ENCODE results near the gene OLA1. TPM values are rescaled to one million over a fixed set of nuclear protein-coding genes. Genes with fewer than 3 reads are reported as not detected.

Gene OLA1
- total RNA-seq, 2 donors from 2014 or later: 127 to 181 TPM

DNA sequence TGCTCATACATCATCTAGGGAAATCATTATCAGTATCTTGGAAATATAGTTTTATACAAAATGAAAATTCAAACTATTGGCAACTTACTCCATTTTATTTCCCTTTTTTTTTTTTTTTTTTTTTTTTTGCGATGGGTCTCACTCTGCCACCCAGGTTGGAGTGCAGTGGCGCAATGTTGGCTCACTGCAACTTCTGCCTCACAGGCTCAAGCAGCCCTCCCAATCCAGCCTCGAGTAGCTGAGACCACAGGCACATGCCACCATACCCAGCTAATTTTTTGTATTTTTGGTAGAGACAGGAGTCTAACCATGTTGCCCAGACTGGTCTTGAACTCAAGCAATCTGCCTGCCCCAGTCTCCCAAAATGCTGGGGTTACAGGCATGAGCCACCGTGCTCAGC is 29.0 kb downstream of the OLA1 start:
- TF ChIP-seq, protein P1, sequence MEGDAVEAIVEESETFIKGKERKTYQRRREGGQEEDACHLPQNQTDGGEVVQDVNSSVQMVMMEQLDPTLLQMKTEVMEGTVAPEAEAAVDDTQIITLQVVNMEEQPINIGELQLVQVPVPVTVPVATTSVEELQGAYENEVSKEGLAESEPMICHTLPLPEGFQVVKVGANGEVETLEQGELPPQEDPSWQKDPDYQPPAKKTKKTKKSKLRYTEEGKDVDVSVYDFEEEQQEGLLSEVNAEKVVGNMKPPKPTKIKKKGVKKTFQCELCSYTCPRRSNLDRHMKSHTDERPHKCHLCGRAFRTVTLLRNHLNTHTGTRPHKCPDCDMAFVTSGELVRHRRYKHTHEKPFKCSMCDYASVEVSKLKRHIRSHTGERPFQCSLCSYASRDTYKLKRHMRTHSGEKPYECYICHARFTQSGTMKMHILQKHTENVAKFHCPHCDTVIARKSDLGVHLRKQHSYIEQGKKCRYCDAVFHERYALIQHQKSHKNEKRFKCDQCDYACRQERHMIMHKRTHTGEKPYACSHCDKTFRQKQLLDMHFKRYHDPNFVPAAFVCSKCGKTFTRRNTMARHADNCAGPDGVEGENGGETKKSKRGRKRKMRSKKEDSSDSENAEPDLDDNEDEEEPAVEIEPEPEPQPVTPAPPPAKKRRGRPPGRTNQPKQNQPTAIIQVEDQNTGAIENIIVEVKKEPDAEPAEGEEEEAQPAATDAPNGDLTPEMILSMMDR (conservative IDR thresholded peaks at IDR 0.05): no peak
- DNase-seq: no peak
- Mint-ChIP-seq H3K4me3 (no peak overlapping the region), H3K36me3 (ENCODE audit: low read depth) (no peaks in the 10 kb centered on the region), H3K9me3 (no peaks in the 10 kb centered on the region), H3K4me1 (peaks cover 5% of the 10 kb centered on the region), H3K27ac (no peak overlapping the region), H3K27me3 (ENCODE audit: insufficient read depth) (no peaks in the 10 kb centered on the region)
- Histone ChIP-seq H3K27ac (ENCODE audit: low read depth, low read length) (no peak overlapping the region), H3K9me3 (ENCODE audit: control insufficient read depth, low read length) (no peaks in the 10 kb centered on the region), H3K9ac (ENCODE audit: extremely low read depth, low read length, poor library complexity, severe bottlenecking) (no peak overlapping the region), H3K27me3 (ENCODE audit: control insufficient read depth, insufficient read depth, low read length, poor library complexity, severe bottlenecking) (no peaks in the 10 kb centered on the region), H3K4me1 (ENCODE audit: control insufficient read depth, insufficient read depth, low read length) (no peaks in the 10 kb centered on the region), H3K4me3 (ENCODE audit: low read length) (no peak overlapping the region), H3K36me3 (ENCODE audit: control insufficient read depth, insufficient read depth, low read length) (peaks cover 42% of the 10 kb centered on the region)
- 83 to 97% methylated on average over 1 to 4 of the region's 4 CpGs for WGBS, 2 experiments (ENCODE audit: insufficient coverage in 1 of 2, insufficient read length in 1 of 2)

DNA sequence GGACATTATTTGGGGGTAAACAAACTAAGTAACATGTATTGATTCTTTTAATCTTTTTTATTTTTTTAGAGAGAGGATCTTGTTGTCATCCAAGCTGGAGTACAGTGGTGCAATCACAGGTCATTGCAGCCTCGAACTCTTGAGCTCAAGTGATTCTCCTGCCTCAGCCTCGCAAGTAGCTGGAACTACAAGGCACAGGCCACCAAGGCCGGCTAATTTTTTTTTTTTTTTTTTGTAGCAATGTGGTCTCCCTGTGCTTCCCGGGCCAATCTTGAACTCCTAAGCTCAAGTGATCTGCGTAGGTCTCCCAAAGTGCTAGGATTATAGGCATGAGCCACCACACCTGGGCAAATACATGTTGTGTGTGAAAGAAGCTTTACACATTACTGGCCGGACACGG is 29.6 kb downstream of the OLA1 start:
- TF ChIP-seq, protein P1 (conservative IDR thresholded peaks at IDR 0.05): no peak
- Histone ChIP-seq H3K27me3 (ENCODE audit: control insufficient read depth, insufficient read depth, low read length, poor library complexity, severe bottlenecking) (no peaks in the 10 kb centered on the region), H3K4me1 (ENCODE audit: control insufficient read depth, insufficient read depth, low read length) (no peaks in the 10 kb centered on the region), H3K9ac (ENCODE audit: extremely low read depth, low read length, poor library complexity, severe bottlenecking) (no peak overlapping the region), H3K27ac (ENCODE audit: low read depth, low read length) (no peak overlapping the region), H3K36me3 (ENCODE audit: control insufficient read depth, insufficient read depth, low read length) (peaks cover 40% of the 10 kb centered on the region), H3K9me3 (ENCODE audit: control insufficient read depth, low read length) (no peaks in the 10 kb centered on the region), H3K4me3 (ENCODE audit: low read length) (no peak overlapping the region)
- DNase-seq: no peak
- WGBS, 2 experiments (ENCODE audit: insufficient coverage in 1 of 2, insufficient read length in 1 of 2): 93 to 94% methylated on average over 6 to 7 of the region's 7 CpGs
- H3K36me3 Mint-ChIP-seq (ENCODE audit: low read depth): no peaks in the 10 kb centered on the region
- H3K4me1 Mint-ChIP-seq: peaks cover 5% of the 10 kb centered on the region
- H3K4me3 Mint-ChIP-seq: no peak overlapping the region
- no peaks in the 10 kb centered on the region for H3K9me3 Mint-ChIP-seq
- no peaks in the 10 kb centered on the region for H3K27me3 Mint-ChIP-seq (ENCODE audit: insufficient read depth)
- H3K27ac Mint-ChIP-seq: no peak overlapping the region

DNA sequence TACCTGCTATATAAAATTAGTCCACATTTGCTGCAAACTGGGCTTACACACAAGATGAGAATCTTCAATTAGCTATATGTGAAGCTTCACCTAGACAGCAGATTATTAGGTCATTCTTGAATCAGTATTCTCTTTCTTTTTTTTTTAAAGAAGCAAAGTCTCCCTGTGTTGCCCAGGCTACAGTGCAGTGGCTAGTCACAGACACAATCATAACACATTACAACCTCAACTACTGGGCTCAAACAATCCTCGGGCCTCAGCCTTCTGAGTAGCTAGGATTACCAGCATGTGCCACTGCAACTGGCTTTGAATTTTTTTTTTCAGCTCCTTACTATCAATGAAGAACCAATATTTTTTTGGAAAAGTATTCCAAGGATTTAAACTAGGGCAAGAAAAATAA is 30.5 kb downstream of the OLA1 start:
- H3K4me1 ChIP-seq (ENCODE audit: control insufficient read depth, insufficient read depth, low read length): no peaks in the 10 kb centered on the region
- DNase-seq: no peak
- peaks cover 33% of the 10 kb centered on the region for H3K36me3 ChIP-seq (ENCODE audit: control insufficient read depth, insufficient read depth, low read length)
- 80 to 93% methylated on average over 1 of the region's 1 CpG for WGBS, 2 experiments (ENCODE audit: insufficient coverage in 1 of 2, insufficient read length in 1 of 2)
- H3K4me3 ChIP-seq (ENCODE audit: low read length): no peak overlapping the region
- H3K27ac ChIP-seq (ENCODE audit: low read depth, low read length): no peak overlapping the region
- Mint-ChIP-seq H3K36me3 (ENCODE audit: low read depth) (no peaks in the 10 kb centered on the region), H3K4me1 (peaks cover 11% of the 10 kb centered on the region), H3K27me3 (ENCODE audit: insufficient read depth) (no peaks in the 10 kb centered on the region), H3K9me3 (no peaks in the 10 kb centered on the region), H3K27ac (no peak overlapping the region), H3K4me3 (no peak overlapping the region)
- no peaks in the 10 kb centered on the region for H3K9me3 ChIP-seq (ENCODE audit: control insufficient read depth, low read length)
- no peaks in the 10 kb centered on the region for H3K27me3 ChIP-seq (ENCODE audit: control insufficient read depth, insufficient read depth, low read length, poor library complexity, severe bottlenecking)
- no peak overlapping the region for H3K9ac ChIP-seq (ENCODE audit: extremely low read depth, low read length, poor library complexity, severe bottlenecking)
- TF ChIP-seq, protein P1 (conservative IDR thresholded peaks at IDR 0.05): no peak
